ENCODE results near the gene R3HDML. TPM values are rescaled to one million over a fixed set of nuclear protein-coding genes. Genes with fewer than 3 reads are reported as not detected.

R3HDML gene
- total RNA-seq, 1 donor from 2014 or later, result not detected

DNA sequence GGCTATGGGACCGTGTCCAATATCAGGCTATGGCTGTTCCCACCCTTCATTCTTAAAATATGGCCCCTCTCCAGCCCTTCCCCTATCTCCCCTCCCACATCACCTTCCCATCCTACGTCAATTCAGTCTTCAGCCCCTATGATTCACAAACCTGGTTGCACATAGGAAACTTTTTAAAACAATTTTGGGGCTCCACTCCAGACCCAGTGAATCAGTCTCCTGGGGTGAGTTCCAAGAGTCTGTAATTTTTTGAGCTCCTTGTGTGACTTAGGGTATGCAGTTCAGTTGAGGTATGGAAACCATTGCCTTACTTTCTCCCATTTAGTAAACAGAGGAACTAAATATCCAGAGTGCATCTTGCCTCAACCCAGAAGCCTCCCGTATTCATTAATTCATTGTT, 24.2 kb downstream of the R3HDML start:
- no peak overlapping the region for H3K4me2 ChIP-seq
- no peak overlapping the region for H3K27ac ChIP-seq
- no peak overlapping the region for H3K4me3 ChIP-seq
- H3K36me3 ChIP-seq, result no peaks in the 10 kb centered on the region
- Mint-ChIP-seq H3K36me3 (no peaks in the 10 kb centered on the region), H3K9me3 (no peaks in the 10 kb centered on the region), H3K27ac (no peak overlapping the region), H3K4me1 (peaks cover 3% of the 10 kb centered on the region), H3K27me3 (ENCODE audit: insufficient read depth, low read depth) (peaks cover 9% of the 10 kb centered on the region), H3K4me3 (no peak overlapping the region)
- no peaks in the 10 kb centered on the region for H3K27me3 ChIP-seq
- H3K9me3 ChIP-seq (ENCODE audit: low read depth), result no peaks in the 10 kb centered on the region
- H3K4me1 ChIP-seq, result peaks cover 5% of the 10 kb centered on the region
- no peaks in the 10 kb centered on the region for H3K79me2 ChIP-seq (ENCODE audit: low read depth)
- H2AFZ ChIP-seq (replicated peaks), result no peak overlapping the region
- TF ChIP-seq, protein P1, sequence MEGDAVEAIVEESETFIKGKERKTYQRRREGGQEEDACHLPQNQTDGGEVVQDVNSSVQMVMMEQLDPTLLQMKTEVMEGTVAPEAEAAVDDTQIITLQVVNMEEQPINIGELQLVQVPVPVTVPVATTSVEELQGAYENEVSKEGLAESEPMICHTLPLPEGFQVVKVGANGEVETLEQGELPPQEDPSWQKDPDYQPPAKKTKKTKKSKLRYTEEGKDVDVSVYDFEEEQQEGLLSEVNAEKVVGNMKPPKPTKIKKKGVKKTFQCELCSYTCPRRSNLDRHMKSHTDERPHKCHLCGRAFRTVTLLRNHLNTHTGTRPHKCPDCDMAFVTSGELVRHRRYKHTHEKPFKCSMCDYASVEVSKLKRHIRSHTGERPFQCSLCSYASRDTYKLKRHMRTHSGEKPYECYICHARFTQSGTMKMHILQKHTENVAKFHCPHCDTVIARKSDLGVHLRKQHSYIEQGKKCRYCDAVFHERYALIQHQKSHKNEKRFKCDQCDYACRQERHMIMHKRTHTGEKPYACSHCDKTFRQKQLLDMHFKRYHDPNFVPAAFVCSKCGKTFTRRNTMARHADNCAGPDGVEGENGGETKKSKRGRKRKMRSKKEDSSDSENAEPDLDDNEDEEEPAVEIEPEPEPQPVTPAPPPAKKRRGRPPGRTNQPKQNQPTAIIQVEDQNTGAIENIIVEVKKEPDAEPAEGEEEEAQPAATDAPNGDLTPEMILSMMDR (IDR thresholded peaks at IDR 0.05), result no peak
- TF ChIP-seq EZH2 (IDR thresholded peaks at IDR 0.05) (no peak), EZH2phosphoT487 (IDR thresholded peaks at IDR 0.05) (no peak)
- DNase-seq (ENCODE audit: low spot score), result no peak
- no peaks in the 10 kb centered on the region for H4K20me1 ChIP-seq (ENCODE audit: low read depth)
- H3F3A ChIP-seq (ENCODE audit: low read depth), result no peaks in the 10 kb centered on the region
- H3K9ac ChIP-seq, result no peak overlapping the region

DNA sequence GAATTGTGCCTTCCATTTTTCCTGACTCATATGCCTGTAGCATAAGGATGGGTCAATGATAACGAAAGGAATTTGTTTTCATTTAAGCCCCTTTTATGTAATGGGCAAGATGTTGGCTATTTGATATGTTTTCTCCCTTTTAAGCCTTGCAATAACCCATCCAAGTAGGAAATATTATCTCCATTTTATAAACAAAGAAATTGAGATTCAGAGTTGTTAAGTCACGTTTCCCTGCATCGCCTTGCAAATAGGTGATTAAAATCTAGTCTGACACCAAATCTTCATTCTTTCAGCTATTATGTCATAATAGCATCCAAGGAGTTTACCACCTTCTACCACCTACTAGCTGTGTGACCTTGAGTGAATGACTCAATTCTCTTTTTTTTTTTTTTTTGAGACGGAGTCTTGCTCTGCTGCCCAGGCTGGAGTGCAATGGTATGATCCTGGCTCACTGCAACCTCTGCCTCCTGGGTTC, 25.7 kb downstream of the R3HDML start:
- H3K36me3 Mint-ChIP-seq, result no peaks in the 10 kb centered on the region
- no peaks in the 10 kb centered on the region for H3K9me3 Mint-ChIP-seq
- Histone ChIP-seq H3F3A (ENCODE audit: low read depth) (no peaks in the 10 kb centered on the region), H3K4me3 (no peak overlapping the region), H3K4me1 (no peaks in the 10 kb centered on the region), H3K4me2 (no peak overlapping the region), H3K27ac (no peak overlapping the region), H4K20me1 (ENCODE audit: low read depth) (no peaks in the 10 kb centered on the region), H3K9ac (no peak overlapping the region), H3K36me3 (no peaks in the 10 kb centered on the region), H3K9me3 (ENCODE audit: low read depth) (no peaks in the 10 kb centered on the region), H3K79me2 (ENCODE audit: low read depth) (no peaks in the 10 kb centered on the region), H3K27me3 (no peaks in the 10 kb centered on the region), H2AFZ (replicated peaks) (no peak overlapping the region)
- H3K27ac Mint-ChIP-seq, result no peak overlapping the region
- no peak for DNase-seq (ENCODE audit: low spot score)
- no peaks in the 10 kb centered on the region for H3K4me1 Mint-ChIP-seq
- H3K4me3 Mint-ChIP-seq, result no peak overlapping the region
- H3K27me3 Mint-ChIP-seq (ENCODE audit: insufficient read depth, low read depth), result peaks cover 8% of the 10 kb centered on the region
- TF ChIP-seq, protein P1 (IDR thresholded peaks at IDR 0.05), result no peak
- TF ChIP-seq EZH2phosphoT487 (IDR thresholded peaks at IDR 0.05) (no peak), EZH2 (IDR thresholded peaks at IDR 0.05) (no peak)

DNA sequence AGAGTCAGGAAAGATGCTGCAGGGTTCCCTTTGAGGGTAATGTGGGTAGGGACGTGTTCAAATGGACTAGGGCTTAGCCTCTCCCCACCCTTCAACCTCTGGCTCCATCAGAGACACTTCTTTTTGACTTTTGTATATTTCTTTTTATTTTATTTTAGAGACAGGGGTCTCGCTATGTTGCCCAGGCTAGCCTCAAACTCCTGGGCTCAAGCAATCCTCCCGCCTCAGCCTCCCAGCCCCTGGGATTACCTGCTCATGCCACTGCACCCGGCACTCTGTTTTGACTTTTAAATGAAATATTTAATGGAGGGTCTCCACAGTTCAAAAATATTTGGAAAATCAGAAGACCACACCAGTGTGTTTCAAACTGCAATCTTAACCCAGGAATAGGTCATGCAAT, 27.2 kb downstream of the R3HDML start:
- Histone ChIP-seq H3K36me3 (no peaks in the 10 kb centered on the region), H4K20me1 (ENCODE audit: low read depth) (no peaks in the 10 kb centered on the region), H3K4me2 (no peak overlapping the region), H3K9me3 (ENCODE audit: low read depth) (no peaks in the 10 kb centered on the region), H3K27me3 (no peaks in the 10 kb centered on the region), H3F3A (ENCODE audit: low read depth) (no peaks in the 10 kb centered on the region), H3K9ac (no peak overlapping the region), H3K27ac (no peak overlapping the region), H3K79me2 (ENCODE audit: low read depth) (no peaks in the 10 kb centered on the region), H3K4me1 (no peaks in the 10 kb centered on the region), H3K4me3 (no peak overlapping the region), H2AFZ (replicated peaks) (no peak overlapping the region)
- H3K4me1 Mint-ChIP-seq, result no peaks in the 10 kb centered on the region
- no peak for DNase-seq (ENCODE audit: low spot score)
- H3K9me3 Mint-ChIP-seq, result no peaks in the 10 kb centered on the region
- H3K27ac Mint-ChIP-seq, result no peak overlapping the region
- no peak overlapping the region for H3K4me3 Mint-ChIP-seq
- H3K36me3 Mint-ChIP-seq, result no peaks in the 10 kb centered on the region
- TF ChIP-seq, protein P1 (IDR thresholded peaks at IDR 0.05), result no peak
- peaks cover 8% of the 10 kb centered on the region for H3K27me3 Mint-ChIP-seq (ENCODE audit: insufficient read depth, low read depth)

Measured in neural progenitor cell (in vitro differentiated cells).